Measurements from ENCODE around the gene EHD4. TPM values are rescaled to one million over a fixed set of nuclear protein-coding genes. Genes with fewer than 3 reads are reported as not detected.

Gene EHD4
- total RNA-seq, 4 donors from 2014 or later: 12.8 to 45.2 (median 26.1) TPM

DNA sequence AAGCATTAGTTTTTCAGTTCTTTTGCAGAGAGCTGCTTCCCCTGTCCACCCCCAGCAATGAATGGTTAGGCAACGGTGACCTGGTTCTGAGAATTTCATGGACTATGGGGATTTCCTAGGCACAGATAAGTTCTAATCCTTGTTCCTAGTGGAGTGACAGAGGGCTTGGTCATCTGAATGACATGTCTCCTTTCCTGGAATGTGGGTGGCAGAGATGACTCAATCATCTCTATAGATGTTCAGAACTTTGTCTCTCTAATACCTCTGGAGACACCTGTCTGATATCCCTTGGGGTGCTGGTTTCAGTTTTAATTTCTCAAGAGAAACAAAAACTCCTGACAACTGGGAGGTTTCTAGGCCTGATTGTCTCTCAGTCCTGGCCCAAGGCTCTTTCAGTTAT, 38.1 kb upstream of the EHD4 start:
- no peak for DNase-seq
- TF ChIP-seq, protein P1, sequence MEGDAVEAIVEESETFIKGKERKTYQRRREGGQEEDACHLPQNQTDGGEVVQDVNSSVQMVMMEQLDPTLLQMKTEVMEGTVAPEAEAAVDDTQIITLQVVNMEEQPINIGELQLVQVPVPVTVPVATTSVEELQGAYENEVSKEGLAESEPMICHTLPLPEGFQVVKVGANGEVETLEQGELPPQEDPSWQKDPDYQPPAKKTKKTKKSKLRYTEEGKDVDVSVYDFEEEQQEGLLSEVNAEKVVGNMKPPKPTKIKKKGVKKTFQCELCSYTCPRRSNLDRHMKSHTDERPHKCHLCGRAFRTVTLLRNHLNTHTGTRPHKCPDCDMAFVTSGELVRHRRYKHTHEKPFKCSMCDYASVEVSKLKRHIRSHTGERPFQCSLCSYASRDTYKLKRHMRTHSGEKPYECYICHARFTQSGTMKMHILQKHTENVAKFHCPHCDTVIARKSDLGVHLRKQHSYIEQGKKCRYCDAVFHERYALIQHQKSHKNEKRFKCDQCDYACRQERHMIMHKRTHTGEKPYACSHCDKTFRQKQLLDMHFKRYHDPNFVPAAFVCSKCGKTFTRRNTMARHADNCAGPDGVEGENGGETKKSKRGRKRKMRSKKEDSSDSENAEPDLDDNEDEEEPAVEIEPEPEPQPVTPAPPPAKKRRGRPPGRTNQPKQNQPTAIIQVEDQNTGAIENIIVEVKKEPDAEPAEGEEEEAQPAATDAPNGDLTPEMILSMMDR (IDR thresholded peaks at IDR 0.05): no peak
- no peak for TF ChIP-seq POLR2A (IDR thresholded peaks at IDR 0.05)
- H3K9me3 ChIP-seq: no peaks in the 10 kb centered on the region
- no peak overlapping the region for H3K4me3 ChIP-seq
- H3K4me1 ChIP-seq: no peaks in the 10 kb centered on the region
- H3K27ac ChIP-seq: no peak overlapping the region
- H3K27me3 ChIP-seq: no peaks in the 10 kb centered on the region
- H3K36me3 ChIP-seq: no peaks in the 10 kb centered on the region
- intact Hi-C loops (cut with DNase I; ENCODE audit: low total_unique reads): no loop called here

DNA sequence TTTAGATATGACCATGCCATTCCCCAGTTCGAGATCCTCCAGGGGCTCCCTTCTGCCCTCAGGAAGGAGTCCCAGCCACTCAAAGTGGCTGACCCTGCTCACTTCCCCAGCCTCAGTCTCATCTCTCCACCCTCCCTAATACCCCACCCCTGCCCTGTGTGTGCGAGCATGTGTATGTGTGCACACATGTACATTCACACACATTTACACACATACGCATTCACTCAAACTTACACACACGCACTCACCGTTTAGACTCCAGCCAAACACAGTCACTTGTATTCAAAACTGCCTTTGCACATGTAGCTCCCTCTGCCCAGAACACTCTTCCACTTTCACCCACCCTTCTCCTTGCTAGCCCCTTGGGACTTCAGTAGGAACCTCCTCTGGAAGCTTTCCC, 37.1 kb upstream of the EHD4 start:
- Histone ChIP-seq H3K27ac (no peak overlapping the region), H3K9me3 (no peaks in the 10 kb centered on the region), H3K27me3 (no peaks in the 10 kb centered on the region), H3K36me3 (no peaks in the 10 kb centered on the region), H3K4me3 (no peak overlapping the region), H3K4me1 (no peaks in the 10 kb centered on the region)
- DNase-seq: no peak
- intact Hi-C loops (cut with DNase I; ENCODE audit: low total_unique reads): no loop called here
- no peak for TF ChIP-seq POLR2A (IDR thresholded peaks at IDR 0.05)
- TF ChIP-seq, protein P1 (IDR thresholded peaks at IDR 0.05): no peak

DNA sequence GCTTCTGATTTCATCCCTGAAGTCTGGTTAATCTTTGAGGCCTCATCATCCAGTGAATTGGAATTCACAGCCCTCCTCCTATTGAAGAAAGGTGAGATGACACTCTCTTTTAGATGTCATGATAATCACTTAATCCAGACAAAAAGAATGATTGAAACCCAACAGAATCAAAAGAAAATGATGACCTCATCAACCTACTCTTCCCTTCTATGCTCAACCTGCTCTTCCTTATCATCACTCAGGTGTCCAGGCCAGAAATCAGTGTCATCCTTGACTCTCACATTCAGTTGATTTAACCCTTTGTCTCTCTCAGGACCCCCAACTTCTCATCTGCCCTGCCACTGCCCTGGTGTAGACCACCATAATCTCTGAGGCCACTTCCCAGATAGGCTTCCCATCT, 36.7 kb upstream of the EHD4 start:
- no peaks in the 10 kb centered on the region for H3K27me3 ChIP-seq
- intact Hi-C loops (cut with DNase I; ENCODE audit: low total_unique reads): no loop called here
- H3K4me1 ChIP-seq: no peaks in the 10 kb centered on the region
- no peak for DNase-seq
- TF ChIP-seq, protein P1 (IDR thresholded peaks at IDR 0.05): no peak
- TF ChIP-seq POLR2A (IDR thresholded peaks at IDR 0.05): no peak
- H3K9me3 ChIP-seq: no peaks in the 10 kb centered on the region
- no peaks in the 10 kb centered on the region for H3K36me3 ChIP-seq
- no peak overlapping the region for H3K27ac ChIP-seq
- no peak overlapping the region for H3K4me3 ChIP-seq

DNA sequence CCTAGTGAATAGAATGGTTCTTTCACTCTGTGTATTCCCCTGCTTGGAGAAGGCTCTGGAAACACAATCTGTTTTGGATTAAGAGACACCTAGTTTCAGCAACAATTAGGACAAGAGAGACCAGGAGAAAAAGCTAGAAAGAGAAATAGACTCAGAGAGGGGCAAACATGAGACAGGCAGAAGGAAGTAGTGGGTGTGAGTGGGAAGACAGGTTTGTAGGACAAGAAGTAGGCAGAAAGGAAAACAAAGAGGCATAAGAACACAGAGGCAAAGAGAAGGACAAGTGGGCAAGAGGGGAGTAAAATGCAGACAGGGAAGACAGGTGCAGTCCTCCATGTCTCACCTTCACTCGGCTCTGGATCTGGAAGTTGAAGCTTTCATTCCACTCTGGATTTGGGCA, 35.0 kb upstream of the EHD4 start:
- intact Hi-C loops (cut with DNase I; ENCODE audit: low total_unique reads): no loop called here
- Histone ChIP-seq H3K27ac (no peak overlapping the region), H3K4me1 (no peaks in the 10 kb centered on the region), H3K4me3 (no peak overlapping the region), H3K9me3 (no peaks in the 10 kb centered on the region), H3K27me3 (no peaks in the 10 kb centered on the region), H3K36me3 (no peaks in the 10 kb centered on the region)
- TF ChIP-seq, protein P1 (IDR thresholded peaks at IDR 0.05): no peak
- no peak for TF ChIP-seq POLR2A (IDR thresholded peaks at IDR 0.05)
- DNase-seq: no peak

DNA sequence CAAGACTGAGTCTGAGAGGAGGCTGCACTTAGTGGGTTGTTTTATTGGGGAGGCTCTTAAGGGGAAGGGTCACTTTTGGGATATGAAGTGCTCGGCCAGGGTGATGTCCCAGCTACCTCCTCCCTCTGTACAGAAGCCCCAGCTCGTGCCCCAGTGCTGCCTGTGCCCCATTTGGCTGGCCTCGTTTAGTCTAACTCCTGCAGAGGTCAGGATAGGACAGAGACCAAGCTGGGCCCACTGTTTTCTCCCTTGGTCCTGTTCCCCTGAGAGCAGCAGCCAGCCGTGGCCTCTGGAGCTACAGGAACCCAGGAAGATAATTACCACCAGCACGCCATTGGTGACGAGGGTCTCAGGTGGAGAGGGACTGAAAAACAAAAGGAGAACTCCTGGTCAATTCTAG, 30.0 kb upstream of the EHD4 start:
- intact Hi-C loops (cut with DNase I; ENCODE audit: low total_unique reads): no loop called here
- Histone ChIP-seq H3K27ac (no peak overlapping the region), H3K4me1 (no peaks in the 10 kb centered on the region), H3K4me3 (no peak overlapping the region), H3K27me3 (no peaks in the 10 kb centered on the region), H3K36me3 (no peaks in the 10 kb centered on the region), H3K9me3 (no peaks in the 10 kb centered on the region)
- DNase-seq: no peak
- no peak for TF ChIP-seq POLR2A (IDR thresholded peaks at IDR 0.05)
- TF ChIP-seq, protein P1 (IDR thresholded peaks at IDR 0.05): no peak
